Hematopoietic multipotent progenitor cell (in vitro differentiated cells): Measurements from ENCODE around the gene PGAM5. TPM values are rescaled to one million over a fixed set of nuclear protein-coding genes. Genes with fewer than 3 reads are reported as not detected.
"Not testable (repeated sequence)": the region's sequence is repeated elsewhere in the genome, so short reads cannot be mapped to it uniquely, and the experiment has no call there.

Experiments used
- DNase-seq, 3 donors: peaks; one replicate each; pipeline ENCODE4 v3.0.0-alpha.2; 2011 to 2015; ENCODE audit warnings: low read depth in 2 of 3, low spot score in 2 of 3
- total RNA-seq: library from RNA; depleted of rRNA; stranded (reverse); fragments of >200 nt; gene quantifications from one replicate; pipeline ENCODE4 v1.2.3, GENCODE V29; 2012

PGAM5 gene
- total RNA-seq, 1 donor, result 61.7 TPM

DNA sequence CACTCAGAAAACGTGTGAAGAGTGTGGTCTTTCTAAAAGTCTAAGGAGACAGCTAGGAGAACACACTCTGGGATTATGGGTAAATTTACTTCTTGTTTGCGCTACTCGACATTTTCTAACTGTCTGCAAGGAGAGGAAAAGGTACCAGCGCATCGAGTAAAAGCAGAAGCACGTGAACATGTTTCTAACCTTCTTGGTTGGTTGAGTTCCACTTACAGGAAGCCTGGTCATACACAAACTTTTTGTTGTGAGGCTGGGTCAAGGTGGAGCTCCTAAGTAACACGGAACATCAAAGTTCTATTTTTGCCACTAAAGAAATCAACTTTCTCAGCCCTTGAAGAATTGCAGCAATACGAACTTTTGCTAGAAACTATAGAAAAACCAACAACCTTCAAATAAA is 31.0 kb downstream of the PGAM5 start:
- no peak for DNase-seq

DNA sequence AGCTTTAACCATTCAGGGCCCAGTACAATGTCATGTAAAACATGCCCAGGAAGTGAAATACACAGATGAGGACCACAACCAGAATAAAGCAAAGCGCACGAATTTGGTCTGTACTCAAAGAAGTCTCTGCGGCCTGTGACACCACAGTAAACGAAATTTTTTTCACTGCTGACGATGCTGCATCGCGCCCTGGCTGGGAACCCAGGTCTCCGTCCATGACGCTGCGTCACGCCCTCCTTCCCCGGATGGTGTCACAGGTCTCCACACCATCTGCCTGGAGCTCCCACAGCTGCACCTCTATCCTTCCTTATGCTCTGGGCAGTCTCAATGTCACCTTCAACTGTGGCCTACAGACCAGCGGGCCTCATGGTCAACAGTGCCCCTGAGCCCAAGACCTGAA is 33.2 kb downstream of the PGAM5 start:
- DNase-seq, result no peak

DNA sequence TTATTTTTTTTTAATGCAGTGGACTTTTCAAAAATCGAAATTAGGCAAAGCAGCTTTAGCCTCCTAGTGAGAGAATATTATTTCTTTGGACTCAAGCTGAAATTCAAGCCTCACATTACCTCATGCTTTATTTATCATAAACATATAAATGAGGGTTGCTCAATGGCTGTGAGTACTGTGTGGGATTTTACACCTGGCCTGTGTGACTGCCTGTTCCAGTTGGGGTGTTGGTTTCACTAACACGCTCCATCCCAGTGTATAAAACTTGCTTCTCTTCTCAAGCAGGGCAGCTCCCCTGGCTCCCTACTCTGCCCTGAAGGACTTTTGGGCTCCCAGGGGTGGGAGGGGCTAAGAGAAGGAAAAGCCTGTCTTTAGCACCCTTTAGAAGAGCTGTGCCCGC is 36.0 kb downstream of the PGAM5 start:
- no peak for DNase-seq

DNA sequence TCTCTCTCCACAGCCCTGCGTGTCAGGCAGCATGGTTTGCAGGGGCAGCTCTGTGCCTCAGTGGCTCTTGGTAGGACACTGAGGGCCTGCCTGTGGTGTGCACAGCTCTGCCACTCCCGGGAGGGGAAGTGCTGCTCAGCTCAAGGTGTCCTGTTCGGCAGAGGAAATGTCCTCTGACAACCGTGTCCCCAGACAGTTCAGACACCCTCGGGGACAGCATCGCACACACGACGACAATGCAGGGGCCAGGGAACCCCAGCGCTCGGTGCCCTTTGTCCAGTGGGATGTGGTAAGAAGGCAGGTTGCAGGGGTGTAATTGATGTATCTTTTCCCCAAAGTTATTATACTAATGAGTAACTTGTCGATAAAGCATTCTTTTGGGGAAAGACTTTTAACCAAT is 36.8 kb downstream of the PGAM5 start:
- DNase-seq, result no peak

DNA sequence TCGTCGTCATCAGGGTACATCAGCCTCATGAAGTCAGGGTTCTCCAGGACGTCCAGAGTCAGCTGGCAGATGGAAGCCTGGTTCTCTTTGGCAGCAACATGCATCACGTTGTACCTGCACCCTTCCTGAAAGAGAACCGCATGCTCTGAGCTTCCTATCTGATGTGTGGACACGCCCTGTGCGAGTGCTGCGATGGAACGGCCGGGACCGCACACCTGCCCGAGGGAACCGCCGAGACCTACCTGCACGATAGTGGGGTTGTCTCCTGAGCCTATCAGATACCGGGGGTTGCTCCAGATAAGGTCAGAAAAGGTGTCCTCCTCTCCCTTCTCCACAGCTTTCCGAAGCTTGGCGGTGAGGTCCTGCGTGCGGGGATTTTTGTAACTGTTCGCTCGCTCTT is 37.3 kb downstream of the PGAM5 start:
- DNase-seq, result no peak

DNA sequence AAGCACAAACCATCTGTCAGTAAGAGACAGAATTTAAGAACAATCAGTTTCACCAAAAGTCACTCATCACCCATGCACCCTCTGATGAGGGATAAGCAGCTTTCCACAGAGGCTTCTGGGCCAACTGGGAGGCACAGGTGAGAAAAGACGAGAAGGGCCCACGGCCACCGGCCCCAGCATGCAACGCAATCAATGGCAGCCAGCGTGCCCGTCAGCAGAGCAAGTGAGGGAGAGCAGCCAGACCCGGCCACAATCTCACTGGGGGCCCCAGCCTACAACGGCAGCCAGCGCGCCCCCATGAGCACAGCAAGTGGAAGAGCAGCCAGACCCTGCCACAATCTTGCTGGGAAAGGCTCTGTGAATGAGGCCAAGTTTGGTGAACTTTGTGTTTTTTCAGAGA is 37.7 kb downstream of the PGAM5 start:
- DNase-seq, result no peak

DNA sequence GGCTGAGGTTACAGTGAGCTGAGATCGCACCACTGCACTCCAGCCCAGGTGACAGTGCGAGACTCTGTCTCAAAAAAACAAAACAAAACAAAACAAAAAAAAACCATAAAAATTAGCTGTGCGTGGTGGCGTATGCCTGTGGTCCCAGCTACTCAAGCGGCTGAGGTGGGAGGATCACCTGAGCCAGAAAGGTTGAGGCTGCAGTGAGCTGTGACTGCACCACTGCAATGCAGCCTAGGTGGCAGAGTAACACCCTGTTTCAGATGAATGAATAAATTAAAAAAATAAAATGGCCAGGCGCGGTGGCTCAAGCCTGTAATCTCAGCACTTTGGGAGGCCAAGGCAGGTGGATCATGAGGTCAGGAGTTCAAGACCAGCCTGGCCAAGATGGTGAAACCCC is 43.0 kb downstream of the PGAM5 start:
- DNase-seq, result not testable (repeated sequence)

DNA sequence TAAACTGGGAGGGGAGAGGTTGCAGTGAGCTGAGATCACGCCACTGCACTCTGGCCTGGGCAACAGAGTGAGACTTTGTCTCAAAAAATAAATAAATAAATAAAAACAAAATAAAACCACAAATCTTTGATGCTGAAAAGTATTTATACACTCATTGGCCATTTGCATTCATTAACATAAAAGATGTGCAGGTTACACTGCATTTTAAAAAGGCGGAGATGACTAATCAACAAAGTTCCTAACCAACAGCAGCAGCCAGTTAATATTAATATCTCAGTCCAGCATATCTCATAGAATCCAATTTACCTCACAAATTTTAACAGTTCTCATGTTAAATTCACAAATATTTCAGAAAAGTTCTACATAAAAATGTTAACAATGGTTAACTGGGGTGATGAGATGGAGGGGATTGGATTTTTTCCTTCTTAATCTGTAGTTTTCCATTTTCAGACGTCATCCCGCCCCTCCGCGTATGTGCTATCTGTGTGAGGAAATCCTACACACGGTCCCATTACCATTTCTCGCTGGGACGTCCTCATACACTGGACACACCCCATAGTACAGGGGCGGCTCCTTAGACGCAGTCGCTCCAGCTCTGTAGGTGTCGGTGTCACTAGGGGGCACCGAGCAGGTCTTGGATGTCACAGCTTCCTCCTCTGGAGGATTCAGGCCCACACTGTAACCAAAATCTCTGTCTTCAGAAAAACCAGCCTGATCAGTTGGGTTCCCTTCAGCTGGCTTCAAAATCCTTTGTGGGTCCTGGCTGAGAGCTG is 43.7 kb downstream of the PGAM5 start:
- peak in 1 of 3 donors; percentile 35 for DNase-seq

DNA sequence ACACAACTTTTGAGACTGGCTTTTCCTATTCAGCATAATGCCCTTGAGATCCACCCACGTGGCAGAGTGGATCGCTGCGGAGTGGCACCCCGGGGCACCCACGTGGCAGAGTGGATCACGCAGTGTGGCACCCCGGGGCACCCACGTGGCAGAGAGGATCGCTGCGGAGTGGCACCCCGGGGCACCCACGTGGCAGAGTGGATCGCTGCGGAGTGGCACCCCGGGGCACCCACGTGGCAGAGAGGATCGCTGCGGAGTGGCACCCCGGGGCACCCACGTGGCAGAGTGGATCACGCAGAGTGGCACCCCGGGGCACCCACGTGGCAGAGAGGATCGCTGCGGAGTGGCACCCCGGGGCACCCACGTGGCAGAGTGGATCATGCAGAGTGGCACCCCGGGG is 48.2 kb downstream of the PGAM5 start:
- DNase-seq, result not testable (repeated sequence)

DNA sequence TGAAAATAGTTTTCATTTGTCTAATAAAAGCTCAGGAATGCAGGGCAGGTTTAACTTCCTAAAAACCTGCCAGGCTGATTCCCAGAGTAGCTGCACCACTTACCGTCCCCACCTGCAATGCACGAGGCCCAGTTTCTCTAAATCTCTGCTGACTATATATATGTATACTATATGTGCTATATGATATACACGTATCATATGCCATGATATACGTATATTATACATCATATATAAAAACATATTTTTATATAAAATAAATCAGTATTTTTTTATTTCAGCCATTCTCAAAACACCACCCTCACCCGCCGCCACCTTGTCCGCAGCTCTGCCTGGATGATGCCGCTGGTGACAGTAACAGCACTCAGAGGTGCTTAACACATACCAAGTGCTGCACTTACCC is 48.7 kb downstream of the PGAM5 start:
- DNase-seq, result no peak

DNA sequence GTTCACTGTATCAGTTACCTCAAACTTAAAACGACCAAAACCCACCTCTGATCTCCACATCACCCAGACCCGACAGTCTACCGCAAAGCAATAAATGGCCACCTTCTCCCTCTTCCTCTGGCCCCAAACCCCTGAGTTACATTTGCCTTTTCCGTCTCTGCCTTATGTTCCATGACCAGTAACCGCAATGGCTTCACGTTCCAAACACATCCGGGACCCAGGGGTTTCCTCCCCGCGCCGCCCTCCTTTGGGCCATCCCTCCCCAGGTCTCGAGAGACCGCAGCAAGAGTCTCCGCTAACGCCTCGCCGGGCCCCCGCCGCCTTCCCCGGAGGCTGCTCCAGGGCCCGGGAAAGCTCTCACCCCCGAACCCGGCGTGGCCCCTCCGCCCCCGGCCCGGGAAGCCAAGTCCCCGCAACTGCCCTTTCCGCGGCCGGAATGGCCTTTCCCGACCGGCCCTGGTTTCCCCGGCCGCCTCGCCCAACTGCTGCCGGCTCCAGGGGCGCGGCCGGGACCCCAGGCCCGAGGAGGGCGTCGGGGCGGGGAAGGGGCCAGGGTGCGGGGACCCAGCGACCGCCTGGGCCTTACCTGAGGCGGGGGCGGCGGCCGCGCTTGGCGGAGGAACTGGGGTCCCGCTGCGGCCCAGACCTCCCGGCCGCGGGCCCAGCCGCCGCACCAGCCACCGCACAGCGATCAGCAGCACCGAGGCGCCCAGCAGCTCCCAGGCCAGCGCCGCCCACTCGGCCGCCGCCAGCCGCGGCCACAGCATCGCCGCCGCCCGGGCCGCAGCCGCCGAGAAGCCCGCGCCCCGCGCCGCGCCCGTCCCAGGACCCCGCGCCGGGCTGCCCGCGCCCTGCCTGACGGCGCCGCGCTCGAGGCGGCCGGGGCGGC is 50.6 kb downstream of the PGAM5 start, which contains the start of gene ANKLE2:
TSS of gene ANKLE2 (minus strand) at position 801 of the 889 bp plus-strand sequence. CDS start at position 767, 34 bp downstream.
- DNase-seq, result peak; percentile 30 to 82 (median 60)

DNA sequence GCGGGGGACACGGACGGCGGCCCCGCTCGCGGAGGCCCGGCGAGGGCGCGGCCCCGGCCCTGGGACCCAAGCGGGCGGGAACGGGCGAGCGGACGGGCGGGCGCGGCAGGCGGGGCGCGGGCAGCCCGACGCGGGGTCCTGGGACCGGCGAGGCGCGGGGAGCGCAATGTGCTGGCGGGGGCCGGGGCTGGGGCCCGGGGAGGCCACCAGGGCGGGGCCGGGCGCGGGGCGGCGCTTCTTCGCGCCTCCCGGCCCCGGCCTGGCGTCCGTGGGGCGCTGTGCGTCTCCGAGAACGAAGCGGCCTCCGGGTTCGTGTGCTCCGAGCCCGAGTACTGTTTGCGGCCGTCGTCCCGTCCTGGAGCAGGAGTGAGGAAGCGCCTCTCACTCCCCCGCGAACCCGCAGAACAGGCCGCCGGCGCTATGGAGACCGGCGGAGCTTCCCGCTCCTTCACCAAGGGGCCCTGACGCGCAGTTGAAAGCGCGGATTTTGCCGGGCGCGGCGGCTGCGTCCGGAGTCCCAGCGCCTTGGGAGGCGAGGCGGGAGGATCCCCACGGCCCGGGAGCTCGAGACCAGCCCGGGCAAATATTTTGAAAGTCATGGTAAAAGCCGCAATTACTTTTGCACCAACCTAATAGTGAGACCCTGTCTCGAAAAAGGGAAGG is 51.4 kb downstream of the PGAM5 start:
- DNase-seq, result peak; percentile 77 to 95 (median 94)

DNA sequence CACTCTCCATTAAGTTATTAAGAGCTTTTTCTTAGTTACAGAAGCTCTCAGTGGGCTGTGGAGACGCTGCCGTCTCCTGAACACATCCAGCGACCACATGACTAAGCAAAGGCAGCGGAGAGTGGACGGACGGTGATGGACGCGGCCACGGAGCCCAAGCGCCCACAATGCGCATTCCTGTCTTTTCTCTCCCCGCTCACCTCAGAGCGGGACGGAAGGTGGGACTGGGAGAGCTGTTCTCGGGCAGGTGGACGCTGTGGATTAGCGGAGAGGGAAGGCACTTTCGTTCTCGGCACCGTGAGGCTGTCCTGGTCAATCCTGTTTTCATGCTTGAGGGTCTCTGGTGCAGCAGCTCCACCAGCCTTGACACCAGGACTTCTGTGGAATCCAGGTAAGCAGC is 53.6 kb downstream of the PGAM5 start:
- no peak for DNase-seq

DNA sequence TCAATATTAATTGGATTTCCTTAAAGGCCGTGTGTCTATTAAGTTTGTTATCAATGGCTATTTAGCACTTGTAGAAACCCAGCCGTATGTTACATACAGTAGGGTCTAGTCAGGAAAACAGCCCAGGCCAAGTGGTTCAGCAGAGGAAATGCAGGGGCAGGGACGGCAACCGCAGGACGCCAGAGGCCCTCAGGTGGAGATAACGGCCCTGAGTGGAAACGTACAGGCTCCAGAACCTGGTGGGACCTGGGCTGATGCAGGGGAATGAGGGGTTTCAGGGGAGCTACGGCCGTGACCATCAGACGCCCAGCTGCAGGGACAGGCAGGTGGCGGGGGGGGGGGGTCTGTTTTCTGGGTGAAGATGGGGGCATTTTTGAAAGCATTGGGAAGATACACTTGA is 54.7 kb downstream of the PGAM5 start:
- no peak for DNase-seq

DNA sequence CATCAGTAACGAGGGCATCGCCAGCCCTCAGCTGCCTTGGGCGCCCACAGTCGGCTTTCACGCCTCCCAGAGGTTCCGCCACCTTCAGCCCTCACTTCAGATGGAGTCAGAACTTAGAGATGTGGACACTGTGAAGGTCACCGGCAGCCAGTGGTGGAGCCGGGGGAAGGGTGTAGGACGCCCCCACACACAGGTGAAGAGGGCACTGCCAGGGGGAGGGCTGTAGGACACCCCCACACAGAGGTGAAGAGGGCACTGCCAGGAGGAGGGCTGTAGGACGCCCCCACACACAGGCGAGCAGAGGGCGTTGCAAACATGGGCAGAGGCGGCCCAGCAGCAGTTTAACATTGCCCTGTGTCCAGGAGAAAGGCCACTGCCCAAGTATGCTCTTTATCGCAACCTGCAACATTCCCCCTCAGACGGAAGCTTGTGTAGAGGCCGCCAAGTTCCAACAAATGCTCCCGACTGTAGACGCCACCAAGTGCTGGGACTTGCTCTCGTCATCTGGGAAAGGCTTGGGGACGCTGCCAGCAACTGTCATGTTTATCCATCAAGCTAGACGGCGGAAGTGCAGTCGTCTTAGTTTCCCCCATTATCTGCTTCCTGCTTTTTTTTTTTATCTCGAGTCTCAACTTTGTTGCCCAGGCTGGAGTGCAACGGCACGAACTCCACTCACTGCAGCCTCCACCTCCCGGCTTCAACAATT is 55.9 kb downstream of the PGAM5 start:
- DNase-seq, result no peak

DNA sequence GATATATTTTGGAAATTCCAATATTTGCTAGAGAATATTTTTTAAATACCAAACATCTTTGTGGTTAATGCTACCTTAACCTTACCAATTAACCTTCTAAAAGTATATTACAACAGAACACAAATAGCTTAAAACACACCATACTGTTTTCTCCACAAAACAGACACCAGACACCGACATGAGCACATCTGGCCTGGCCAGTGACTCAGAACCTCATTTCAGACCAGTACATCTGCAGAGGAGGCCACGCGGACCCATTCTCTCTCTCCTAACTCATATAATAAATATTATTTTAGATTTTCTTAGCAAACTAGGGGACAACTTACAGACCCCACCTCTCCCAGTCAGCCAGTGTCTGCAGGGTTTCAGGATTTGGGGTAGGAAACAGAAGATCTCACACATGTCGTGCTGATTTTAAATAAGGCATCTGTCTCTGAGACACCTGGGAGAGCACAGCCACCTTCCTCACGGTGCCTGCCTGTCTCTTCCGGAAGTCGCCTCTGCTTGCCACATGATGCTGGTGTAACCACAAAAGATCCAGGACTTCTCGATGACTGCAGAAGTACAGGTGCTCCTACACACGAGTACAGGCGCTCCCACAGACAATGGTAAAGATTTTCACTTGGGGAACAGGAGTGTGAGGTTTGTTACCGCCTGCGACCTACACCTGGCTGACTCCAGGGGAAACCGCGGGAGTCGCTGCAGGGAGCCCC is 60.6 kb downstream of the PGAM5 start:
- peak in 1 of 3 donors; percentile 21 for DNase-seq
